ENCODE results near the gene FLVCR2.

Gene FLVCR2

DNA sequence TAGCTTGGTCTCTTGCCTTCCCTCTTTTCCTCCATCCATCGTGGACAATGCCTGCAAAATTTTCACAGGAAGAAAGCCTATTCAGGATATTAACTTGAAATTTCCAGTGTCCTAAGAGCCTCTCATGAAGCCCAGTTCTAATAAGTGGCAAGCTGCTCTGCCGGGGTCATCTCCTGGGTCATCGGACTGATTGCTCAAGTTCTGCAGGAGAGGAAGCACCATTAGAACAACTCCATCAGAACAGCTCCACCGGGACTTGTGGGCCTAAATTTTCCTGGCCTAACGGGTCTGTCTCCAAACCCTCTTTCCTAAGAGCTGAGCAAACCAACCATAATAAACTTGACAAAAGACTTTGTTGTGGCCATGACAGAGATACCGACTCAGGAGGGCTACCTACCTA, 68.3 kb downstream of the FLVCR2 start:
- no peak for TF ChIP-seq EZH2phosphoT487 (conservative IDR thresholded peaks at IDR 0.05; ENCODE audit: low read length)
- no peak for TF ChIP-seq CTCF (IDR thresholded peaks at IDR 0.05; ENCODE audit: insufficient read depth, low read length, poor library complexity, severe bottlenecking)
- no peaks in the 10 kb centered on the region for H3K79me2 ChIP-seq (ENCODE audit: insufficient read depth, low read length)
- H3K36me3 ChIP-seq (ENCODE audit: low read length), result peaks cover under 1% of the 10 kb centered on the region; the same call in 1 of the 2 replicates
- H2AFZ ChIP-seq (ENCODE audit: low read depth, low read length, severe bottlenecking), result no peak overlapping the region
- no peaks in the 10 kb centered on the region for H3K9me2 ChIP-seq (replicated peaks; ENCODE audit: insufficient read depth, low read length)
- no peak overlapping the region for H3K4me2 ChIP-seq (ENCODE audit: low read depth, low read length, poor library complexity, severe bottlenecking)
- no peaks in the 10 kb centered on the region for H4K20me1 ChIP-seq (ENCODE audit: low read depth, low read length)
- H3K9ac ChIP-seq (ENCODE audit: low read length), result no peak overlapping the region
- H3F3A ChIP-seq (ENCODE audit: insufficient read depth), result no peaks in the 10 kb centered on the region
- H3K4me3 ChIP-seq (ENCODE audit: insufficient read depth, low read length, poor library complexity, severe bottlenecking), result no peak overlapping the region
- no peak overlapping the region for H3K27ac ChIP-seq (ENCODE audit: low read depth, low read length)
- no peaks in the 10 kb centered on the region for H3K9me3 ChIP-seq (ENCODE audit: insufficient read depth, low read length)
- no peaks in the 10 kb centered on the region for H3K27me3 ChIP-seq (ENCODE audit: low read length)

DNA sequence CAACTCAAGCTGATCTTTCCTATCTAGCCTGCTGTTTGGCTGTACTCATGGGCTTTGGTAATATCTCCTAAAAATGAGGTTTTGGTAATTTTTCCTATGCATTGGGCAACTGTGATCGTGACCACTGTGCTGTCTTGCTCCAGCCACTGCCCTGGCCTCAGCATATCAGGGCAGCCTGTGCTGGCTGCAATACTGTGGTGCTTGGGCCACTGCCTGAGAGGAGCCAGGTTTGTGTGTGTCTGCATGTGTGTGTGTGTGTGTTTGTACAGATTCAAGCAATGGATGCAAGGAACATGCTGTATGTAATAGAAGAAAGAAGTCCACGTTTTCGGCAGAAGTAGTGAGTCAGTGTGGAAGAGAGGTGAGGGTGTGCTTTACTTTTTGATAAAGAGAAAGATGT, 69.2 kb downstream of the FLVCR2 start:
- Histone ChIP-seq H3K4me2 (ENCODE audit: low read depth, low read length, poor library complexity, severe bottlenecking) (no peak overlapping the region), H3K27me3 (ENCODE audit: low read length) (no peaks in the 10 kb centered on the region), H3K9me2 (replicated peaks; ENCODE audit: insufficient read depth, low read length) (no peaks in the 10 kb centered on the region), H4K20me1 (ENCODE audit: low read depth, low read length) (no peaks in the 10 kb centered on the region), H3F3A (ENCODE audit: insufficient read depth) (no peaks in the 10 kb centered on the region), H3K9ac (ENCODE audit: low read length) (no peak overlapping the region), H3K4me3 (ENCODE audit: insufficient read depth, low read length, poor library complexity, severe bottlenecking) (no peak overlapping the region), H3K27ac (ENCODE audit: low read depth, low read length) (no peak overlapping the region), H2AFZ (ENCODE audit: low read depth, low read length, severe bottlenecking) (no peak overlapping the region), H3K79me2 (ENCODE audit: insufficient read depth, low read length) (no peaks in the 10 kb centered on the region), H3K9me3 (ENCODE audit: insufficient read depth, low read length) (no peaks in the 10 kb centered on the region), H3K36me3 (ENCODE audit: low read length) (peaks cover 5% of the 10 kb centered on the region; the same call in 1 of the 2 replicates)
- TF ChIP-seq CTCF (IDR thresholded peaks at IDR 0.05; ENCODE audit: insufficient read depth, low read length, poor library complexity, severe bottlenecking) (no peak), EZH2phosphoT487 (conservative IDR thresholded peaks at IDR 0.05; ENCODE audit: low read length) (no peak)

GRCh38 chr14:75648066-75648838, 69.8 kb downstream of the FLVCR2 start:
- Histone ChIP-seq H4K20me1 (ENCODE audit: low read depth, low read length) (no peaks in the 10 kb centered on the region), H3K27ac (ENCODE audit: low read depth, low read length) (no peak overlapping the region), H3F3A (ENCODE audit: insufficient read depth) (no peaks in the 10 kb centered on the region), H3K27me3 (ENCODE audit: low read length) (no peaks in the 10 kb centered on the region), H3K4me2 (ENCODE audit: low read depth, low read length, poor library complexity, severe bottlenecking) (no peak overlapping the region), H2AFZ (ENCODE audit: low read depth, low read length, severe bottlenecking) (no peak overlapping the region), H3K79me2 (ENCODE audit: insufficient read depth, low read length) (no peaks in the 10 kb centered on the region), H3K4me3 (ENCODE audit: insufficient read depth, low read length, poor library complexity, severe bottlenecking) (no peak overlapping the region), H3K9me2 (replicated peaks; ENCODE audit: insufficient read depth, low read length) (no peaks in the 10 kb centered on the region), H3K36me3 (ENCODE audit: low read length) (peaks cover 5% of the 10 kb centered on the region; the same call in 1 of the 2 replicates), H3K9me3 (ENCODE audit: insufficient read depth, low read length) (no peaks in the 10 kb centered on the region), H3K9ac (ENCODE audit: low read length) (no peak overlapping the region)
- TF ChIP-seq CTCF (IDR thresholded peaks at IDR 0.05; ENCODE audit: insufficient read depth, low read length, poor library complexity, severe bottlenecking) (no peak), EZH2phosphoT487 (conservative IDR thresholded peaks at IDR 0.05; ENCODE audit: low read length) (no peak)
